ENCODE results near the gene OSR1.
"Not testable (repeated sequence)": the region's sequence is repeated elsewhere in the genome, so short reads cannot be mapped to it uniquely, and the experiment has no call there.

Gene OSR1

DNA sequence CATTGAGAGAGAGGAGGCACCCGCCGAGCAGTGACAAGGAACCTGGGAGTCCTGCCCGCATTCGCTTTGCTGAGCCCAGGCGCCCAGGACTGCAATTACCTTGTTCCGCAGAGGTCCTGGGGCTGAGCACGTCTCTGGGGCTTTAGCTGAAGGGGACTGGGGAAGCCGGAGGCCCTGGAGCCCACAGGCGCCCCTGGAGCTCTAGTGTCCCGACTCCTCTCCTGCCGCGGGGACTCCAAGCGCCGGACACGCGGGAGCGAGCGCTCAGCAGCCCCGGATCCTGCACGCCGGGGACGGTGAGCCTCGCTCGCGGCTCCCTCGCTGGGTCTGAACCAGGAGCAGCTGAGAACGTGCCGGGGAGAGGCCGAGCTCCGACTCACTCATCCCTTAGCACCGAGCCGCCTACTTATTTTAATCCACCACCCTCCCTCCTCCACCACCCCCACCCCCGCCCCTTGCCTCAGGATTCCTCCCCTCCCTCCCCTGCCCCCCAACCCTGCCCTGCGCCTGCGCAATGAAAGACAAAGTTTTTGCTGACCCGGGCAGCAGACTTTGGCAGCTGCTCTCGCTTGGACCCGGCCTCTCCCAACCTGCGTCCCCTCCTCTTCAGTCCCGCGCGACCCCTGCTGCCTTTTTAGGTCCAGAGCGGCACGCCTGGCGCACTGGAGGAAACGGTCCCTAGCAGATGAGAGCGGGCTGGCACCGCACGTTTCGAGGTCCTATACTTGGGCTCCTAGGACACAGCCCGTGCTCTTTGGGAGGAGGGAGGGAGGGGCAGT is at the start of gene OSR1:
OSR1 (minus strand) TSS at position 382 of the 779 bp plus-strand sequence. CDS start 4,818 bp downstream, outside the sequence.
- no peak for DNase-seq (ENCODE audit: low read depth in 2 of 2)

DNA sequence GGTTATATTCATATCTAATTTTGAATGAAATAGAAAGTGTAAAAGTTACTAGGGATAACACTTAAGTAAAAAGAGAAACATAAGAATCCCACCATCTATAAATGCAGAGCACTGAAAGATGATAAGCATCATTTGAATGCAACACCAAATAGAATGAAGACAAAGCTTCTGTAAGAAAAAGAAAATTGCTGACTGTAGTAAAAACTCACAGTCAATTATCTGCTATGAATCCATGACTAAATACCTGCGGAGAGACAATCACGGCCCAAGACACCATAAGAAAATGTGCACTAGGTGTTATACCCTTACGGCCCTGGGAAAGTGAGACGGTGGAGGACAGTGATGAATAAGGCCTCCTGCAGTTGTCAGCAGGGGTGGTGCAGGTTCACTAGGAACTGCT is 45.4 kb upstream of the OSR1 start:
- DNase-seq (ENCODE audit: low read depth in 2 of 2) = no peak

DNA sequence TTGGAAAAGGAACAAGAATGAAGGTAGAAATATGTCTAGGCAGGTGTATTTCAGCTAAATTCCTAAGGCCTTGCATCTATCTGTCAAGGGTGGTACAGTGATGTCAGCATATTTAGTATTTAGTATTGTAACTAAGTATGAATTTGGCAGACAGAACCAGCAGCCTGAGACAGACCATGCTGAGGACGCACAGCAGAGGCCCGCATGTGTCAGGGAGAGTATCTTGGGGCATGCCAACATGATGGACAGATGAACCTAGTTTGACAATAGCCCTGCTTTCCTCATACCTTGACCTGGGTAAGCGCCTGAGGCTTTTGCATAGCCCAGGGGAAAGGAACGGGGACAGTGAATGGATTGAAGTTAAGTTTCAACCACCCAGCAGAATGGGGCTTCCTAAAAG is 33.8 kb upstream of the OSR1 start:
- DNase-seq (ENCODE audit: low read depth in 2 of 2) = no peak

DNA sequence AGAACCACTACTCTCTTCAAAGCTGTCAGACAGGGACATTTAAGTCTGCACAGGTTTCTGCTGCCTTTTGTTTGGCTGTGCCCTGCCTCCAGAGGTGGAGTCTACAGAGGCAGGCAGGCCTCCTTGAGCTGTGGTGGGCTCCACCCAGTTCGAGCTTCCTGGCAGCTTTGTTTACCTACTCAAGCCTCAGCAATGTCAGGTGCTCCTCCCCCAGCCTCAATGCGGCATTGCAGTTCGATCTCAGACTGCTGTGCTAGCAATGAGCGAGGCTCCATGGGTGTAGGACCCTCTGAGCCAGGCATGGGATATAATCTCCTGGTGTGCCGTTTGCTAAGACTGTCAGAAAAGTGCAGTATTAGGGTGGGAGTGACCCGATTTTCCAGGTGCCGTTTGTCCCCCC is 31.0 kb upstream of the OSR1 start:
- not testable (repeated sequence) for DNase-seq (ENCODE audit: low read depth in 2 of 2)

DNA sequence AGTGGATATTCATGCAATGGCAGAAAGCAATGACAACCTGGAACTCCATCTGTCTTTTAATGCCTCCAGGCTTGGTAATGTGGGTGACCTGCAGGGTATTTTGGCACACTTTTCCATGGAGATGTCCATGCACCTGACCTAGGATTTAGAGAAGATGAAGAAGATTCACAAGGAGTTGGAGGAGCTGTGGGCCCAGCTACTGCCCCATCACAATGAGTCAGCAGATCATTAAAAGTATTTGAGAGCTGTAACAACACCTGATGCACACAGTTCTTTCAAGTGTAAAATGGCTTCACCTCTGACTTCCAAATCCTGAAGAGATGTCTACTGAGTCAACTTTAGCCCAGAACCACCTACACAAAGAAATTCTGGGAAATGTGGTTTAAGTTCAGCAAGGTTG is 22.1 kb upstream of the OSR1 start:
- DNase-seq (ENCODE audit: low read depth in 2 of 2) = no peak

DNA sequence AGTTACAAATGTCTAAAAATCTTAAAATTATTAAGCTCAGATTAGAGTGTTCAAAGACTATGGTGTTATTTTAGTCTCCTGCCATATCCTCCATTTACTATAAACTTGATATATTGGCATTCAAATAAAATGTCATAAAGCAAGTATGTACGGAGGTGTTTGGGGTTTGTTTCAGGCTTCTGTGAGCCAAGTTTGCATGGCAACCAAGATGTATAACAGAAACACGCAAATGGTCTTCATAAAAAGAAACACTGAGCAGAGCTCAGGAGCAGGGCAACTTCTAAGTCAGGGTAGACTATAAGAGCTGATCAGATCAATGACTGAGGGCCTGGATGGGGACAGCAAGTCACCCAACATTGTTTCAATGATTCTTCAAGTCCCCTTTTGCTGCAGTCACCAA is 20.5 kb upstream of the OSR1 start:
- no peak for DNase-seq (ENCODE audit: low read depth in 2 of 2)

DNA sequence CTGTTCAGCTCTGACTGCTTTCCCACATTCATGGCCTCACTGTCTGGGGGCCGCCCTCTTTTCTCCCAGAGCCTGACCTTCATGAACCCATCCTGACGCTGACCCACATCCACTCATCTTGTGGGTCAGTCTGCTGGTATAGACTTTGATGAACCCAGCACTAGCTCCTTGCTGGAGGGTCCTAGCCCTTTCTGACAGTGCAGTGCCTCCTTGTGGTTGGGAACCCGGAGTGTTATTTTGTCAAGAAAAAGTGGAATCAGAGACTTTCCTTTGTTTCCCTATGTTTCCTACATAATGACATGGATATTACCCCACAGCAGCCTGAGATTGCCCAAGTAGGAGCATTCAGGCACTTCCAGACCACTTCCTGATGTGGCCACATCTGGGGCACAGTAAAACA is 19.3 kb upstream of the OSR1 start:
- no peak for DNase-seq (ENCODE audit: low read depth in 2 of 2)

DNA sequence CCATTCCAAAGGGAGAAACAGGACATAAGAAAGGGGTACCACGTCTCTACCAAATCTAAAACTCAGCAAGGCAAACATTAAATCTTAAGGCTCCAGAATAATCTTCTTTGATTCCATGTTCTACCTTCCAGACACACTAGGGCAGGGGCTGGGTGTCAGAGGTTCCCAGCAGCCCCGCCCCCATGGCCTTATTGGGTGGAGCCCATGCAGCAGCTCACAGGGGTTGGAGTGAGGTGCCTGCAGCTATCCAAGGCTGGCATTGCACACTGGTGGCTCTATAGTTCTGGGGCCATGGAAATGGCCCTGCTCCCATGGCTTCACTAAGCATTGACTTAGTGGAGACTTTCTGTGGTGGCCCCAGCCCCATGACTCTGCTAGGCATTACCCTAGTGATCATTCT is 14.9 kb upstream of the OSR1 start:
- DNase-seq (ENCODE audit: low read depth in 2 of 2) = no peak

DNA sequence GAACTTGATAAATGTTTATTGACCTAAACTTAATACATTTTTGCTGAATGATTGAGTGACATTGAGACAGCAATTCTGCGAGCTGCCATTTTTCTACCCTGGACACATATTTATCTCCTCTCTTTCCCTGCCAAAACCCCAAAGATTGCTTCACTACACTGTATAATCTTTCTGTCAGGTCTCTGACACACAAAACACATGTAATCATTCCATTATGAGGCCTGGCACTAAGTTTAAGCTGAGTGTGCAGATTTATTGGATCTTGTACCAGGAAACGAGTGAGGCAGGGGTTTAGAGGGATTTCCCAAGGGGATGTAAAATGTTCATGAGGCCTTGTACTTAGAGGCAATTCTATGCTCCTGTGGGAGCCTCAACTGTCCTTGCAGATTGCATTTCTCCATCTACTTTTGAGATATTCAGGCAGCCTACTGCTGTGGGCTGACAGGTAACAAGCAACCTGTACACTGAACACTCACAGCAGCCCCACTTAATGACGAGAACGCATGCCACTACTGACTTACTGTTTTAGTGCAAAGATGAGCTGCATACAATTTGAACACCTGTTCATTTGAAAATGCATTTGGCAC is 13.7 kb upstream of the OSR1 start:
- no peak for DNase-seq (ENCODE audit: low read depth in 2 of 2)

DNA sequence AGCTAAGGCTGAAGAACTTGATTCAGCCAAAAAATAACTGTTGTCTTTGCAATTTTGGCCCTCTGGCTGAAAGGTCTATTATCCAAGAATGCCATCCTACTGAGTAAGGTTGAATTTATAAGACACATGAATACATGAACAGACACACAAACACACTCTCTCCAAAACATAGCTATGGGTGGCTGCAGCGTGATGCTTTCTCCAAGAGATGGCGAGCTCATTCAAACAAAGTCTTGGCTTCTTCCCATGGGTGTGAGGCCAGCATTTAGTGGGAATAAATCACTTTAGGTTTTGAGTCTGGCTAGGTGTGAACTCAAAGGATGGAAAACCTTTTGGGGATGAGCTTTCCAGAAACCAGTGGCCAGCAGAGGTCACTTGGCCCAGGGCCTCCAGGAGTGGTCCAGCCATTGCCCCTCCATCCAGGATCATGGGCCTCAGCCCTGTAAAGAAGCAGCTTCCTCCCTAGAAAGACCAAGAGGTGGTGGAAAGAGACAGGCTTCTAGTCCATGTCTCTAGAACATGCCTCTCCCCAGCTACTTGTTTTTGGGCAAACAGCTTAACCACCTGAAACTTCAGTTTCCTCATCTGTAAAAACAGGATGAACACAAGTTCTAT is 11.0 kb upstream of the OSR1 start:
- no peak for DNase-seq (ENCODE audit: low read depth in 2 of 2)

DNA sequence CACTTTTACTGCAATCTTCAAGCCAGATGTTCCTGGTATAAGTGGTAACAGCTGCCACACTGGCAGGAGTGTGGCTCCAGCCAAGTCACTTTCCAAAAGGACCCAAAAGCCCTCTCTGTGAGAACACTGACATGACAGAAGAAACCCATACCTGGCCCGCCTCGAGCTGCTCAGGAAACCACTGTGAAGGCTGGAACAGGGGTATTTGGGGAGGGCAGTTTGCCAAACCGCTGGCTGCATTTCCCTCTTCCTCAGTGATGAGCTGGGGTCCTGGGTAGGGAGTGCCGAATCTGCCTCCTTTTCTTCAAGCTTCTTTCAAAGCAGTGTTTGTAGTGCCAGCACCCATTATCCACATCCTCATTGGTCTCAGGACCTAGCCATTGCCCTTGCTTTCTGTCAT is 10.3 kb upstream of the OSR1 start:
- DNase-seq (ENCODE audit: low read depth in 2 of 2) = no peak

DNA sequence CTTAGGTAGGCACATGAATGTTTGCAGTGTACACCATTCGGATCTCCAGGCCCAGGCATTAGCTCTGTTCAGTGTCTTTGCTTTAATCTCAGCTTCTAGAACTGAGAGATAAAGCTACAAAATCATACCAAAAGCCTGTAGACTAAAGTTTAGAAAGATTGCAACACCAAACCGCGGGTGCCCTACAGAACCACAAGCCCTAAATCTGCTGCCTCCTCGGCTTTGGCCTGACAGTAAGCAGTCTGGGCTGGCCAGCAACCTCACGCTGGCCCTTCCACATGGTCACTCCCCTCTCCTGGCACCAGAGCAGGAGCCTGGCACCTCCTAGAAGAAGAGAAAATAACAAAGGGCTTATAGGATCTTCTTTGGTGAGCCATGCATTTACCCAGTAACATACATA is 8.9 kb upstream of the OSR1 start:
- no peak for DNase-seq (ENCODE audit: low read depth in 2 of 2)

DNA sequence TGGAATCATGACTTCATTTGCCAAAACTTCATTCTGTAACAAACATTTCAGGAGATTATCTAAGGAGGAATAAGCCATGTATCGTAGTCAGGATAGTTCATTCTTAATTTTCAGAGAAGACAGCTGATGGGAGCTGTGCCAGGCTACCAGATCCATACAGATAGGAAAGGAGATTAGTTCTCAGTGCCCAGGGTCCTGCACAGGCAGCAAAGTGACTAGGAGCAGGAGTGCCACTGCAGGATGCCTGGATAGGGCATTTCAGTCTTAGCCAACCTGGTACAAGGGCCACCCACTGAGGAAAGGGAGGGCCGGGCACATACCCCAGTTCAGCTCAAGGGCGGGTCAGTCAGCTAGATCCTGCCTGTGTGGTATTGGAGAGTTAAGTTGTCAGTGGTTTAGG is 6.7 kb upstream of the OSR1 start:
- DNase-seq (ENCODE audit: low read depth in 2 of 2) = no peak

DNA sequence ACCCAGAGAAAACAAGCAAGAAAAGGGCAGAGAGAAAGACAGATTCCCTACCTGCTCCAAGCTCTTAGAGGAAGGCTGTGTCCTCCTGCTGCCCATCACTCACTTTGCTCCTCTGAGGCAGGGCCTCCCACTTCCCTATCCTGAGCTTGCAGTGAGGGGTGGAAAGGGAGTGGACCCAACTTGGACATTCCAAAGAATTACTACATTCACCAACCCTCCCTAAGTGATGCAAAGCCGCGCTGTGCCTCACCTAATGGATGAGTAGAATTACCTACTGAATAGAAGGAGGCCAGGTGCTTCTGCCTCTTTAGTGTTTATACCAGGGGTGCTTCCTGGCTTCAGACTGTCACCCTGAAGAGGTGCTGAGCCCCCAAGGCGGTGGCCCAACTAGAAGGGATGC is 5.6 kb upstream of the OSR1 start:
- no peak for DNase-seq (ENCODE audit: low read depth in 2 of 2)

DNA sequence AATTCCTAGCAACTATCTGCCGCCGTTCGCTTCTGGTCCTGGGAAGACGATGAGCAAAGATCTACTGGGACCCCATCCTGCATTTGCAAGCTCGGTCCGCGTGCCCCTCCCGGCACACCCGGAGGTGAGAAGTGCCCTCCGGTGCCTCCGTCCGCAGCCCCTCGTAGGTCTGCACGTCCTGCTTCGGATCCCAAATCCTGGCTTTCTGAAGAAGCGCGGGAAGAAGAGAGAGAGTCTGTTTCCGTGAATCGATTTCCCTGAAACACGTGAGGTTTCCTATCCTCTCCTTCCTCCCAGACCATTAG is 5.0 kb upstream of the OSR1 start:
- no peak for DNase-seq (ENCODE audit: low read depth in 2 of 2)

DNA sequence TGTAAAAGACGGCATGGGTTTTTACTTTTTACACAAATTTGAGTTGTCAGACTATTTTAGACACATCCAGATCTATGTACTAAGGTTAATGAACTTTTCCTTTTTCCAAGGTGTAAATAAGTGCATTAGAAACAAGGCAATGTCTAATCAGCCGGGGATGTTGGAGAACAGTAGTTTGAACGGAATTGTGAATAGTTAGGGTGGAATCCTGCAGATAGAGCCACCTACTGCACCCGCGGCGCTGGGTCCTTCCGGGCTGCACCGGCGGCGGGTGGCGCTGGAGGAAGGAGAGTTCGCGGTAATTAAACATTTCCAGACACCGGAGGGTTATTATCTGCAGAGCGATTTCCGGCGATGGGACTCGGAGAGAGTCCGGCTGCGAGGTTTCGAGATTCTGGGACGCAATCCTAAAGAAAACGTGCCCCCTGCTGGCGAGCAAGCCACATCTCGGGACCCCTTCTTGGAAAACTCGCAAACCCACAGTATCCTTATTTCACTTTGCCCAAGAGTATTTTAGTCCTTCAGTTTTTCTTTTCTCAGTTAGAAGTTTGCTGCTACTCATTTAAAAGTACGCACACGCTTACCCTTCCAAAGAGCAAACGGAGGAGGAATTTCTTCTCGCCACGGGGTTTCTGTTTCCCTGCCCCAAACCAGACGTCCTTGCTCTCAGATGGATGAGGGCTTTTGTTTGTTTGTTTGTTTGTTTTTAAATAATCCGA is 4.5 kb upstream of the OSR1 start:
- DNase-seq (ENCODE audit: low read depth in 2 of 2) = peak in 1 of 2 donors; percentile 56

DNA sequence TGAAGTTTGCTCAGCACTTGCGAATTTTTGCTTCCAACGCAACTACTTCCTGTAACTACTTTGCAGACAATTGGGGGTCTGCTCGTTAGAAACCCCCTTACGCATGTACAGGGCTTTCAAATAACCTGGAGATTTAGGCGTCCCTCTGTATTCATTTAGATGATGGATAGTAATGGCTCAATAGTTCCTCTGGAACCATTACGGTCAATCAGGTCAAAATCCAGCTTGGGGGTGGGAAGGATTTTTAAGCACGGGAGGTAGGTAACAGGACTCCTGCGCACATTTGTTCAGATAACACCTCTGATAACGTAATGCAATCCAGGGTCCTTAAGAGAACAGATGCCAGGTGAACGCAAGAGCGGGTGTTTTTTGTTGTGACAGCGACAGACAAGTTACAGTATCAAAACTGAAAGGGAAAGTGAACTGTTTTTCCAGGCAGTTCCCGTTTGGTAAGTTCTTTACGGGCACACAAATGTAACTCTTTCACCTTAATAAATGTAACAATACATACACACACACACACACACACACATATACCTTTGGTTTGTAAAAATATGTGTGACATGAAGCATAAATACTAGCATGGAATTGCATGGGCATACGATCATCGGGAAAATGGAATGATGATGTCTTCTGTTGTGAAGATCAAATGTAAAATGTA is 3.8 kb upstream of the OSR1 start:
- no peak for DNase-seq (ENCODE audit: low read depth in 2 of 2)

DNA sequence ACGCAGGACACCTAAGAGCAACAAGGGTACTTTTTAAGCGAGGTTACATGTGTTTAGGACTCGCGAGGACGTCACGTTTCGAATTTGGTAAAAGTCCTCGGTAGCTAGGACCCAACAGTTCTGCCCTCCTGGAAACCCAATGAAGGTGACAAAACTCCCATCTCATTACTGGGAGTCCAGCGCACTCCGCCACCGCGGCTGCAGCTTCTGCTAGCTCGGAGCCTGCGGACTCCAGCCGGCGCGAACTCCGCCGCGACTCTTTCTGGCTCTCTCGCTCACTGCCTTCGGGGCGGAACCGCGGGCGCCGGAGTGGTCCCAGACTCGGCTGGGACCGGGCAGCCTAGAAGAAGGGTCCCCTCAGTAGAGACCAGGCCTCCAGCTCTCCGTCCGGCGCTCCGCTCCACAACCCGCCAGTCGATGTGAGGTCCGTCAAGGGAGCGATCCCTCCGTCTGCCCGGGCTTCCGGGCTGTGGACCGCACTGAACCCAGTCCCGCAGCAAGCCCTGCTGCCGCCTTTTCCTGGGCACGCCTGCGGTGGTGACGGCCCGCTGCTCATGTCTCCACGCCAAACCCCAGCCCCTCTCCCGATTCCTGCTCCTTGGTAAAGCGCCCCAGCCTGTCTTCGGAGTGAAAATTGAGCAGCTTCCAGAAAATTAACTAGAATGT is 3.0 kb upstream of the OSR1 start:
- no peak for DNase-seq (ENCODE audit: low read depth in 2 of 2)

DNA sequence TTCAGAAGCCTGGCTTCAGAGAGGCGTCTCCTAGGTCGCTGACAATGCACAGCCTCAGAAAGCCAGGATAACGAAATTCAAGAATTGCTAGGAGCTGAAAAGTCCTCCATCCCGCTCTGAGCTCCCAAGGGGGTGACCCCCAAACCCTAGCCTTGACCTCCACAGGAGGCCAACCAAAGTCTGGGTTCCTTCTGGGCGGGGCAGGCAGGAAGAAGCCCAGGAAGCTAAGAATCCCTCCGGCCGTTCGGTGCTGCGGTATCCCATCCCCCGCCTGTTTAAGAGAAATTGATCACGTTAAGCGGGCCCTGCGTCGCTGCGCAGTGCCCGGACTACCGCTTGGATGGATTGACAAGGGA is 2.5 kb upstream of the OSR1 start:
- no peak for DNase-seq (ENCODE audit: low read depth in 2 of 2)

DNA sequence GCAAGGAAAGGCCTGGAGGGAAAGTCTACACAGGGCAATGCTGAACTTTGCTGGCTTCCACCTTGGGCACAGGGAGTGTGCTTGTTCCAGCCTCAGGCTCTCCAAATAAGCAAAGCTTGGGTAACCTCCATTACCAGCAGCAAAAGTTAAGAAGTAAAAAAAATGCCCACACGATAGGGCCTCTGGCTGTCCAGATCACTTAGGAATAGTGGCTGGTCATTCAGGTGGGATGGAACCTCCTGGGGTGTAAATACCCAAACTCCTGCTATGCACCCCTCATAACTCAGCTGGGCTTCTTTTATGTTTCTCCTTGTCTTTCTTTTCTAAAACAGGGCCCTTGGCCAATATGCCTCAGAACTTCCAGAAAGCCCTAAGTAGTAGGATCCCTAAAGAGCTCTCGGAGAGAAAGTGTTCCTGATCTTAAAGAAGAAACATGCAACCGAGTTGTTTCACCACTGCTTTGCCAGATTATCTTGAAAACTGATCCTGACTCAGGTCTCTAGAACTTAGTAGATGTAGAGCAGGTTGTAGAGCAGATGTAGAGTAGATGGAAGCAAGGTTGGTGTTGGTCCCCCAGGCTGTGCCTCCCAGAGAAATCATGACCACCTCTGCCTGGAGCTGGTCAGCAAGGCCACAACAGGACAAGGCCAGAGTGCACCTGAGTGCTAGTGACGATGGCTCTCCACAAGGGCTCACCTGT is 2.0 kb upstream of the OSR1 start:
- DNase-seq (ENCODE audit: low read depth in 2 of 2) = no peak

DNA sequence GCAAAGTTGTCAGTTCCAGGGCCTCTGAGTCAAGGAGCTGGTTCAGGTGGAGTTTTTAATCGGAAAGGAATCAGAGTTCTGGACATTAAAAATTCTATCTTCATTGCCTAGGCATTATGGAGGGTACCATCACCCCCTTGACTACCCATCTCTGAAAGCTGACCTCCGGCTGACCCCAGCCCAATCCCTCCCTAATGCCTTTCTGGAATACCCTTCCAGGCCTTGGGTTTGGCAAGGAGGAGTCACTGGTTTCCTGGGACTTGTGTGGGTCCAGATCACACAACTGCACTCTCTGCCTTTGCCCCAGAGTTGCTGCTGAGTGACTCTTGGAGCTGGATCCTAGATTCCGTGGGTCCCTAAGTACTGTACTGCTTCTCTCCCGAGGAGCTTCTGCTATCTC is 1.0 kb upstream of the OSR1 start:
- DNase-seq (ENCODE audit: low read depth in 2 of 2) = no peak
